GM19239 (cell line): ENCODE data around the gene CMA1.
"Not testable (repeated sequence)": the region's sequence is repeated elsewhere in the genome, so short reads cannot be mapped to it uniquely, and the experiment has no call there.

Experiments
- DNase-seq: peaks from one replicate; pipeline ENCODE4 v3.0.0; 2011; ENCODE audit warnings: low spot score; ENCODE audit not compliant: insufficient read length
- FAIRE-seq: peaks from 2 replicates; lab custom pipeline; 2011; peaks lifted over from hg19 to GRCh38; lab: Jason Lieb, UNC

The CMA1 gene, protein sequence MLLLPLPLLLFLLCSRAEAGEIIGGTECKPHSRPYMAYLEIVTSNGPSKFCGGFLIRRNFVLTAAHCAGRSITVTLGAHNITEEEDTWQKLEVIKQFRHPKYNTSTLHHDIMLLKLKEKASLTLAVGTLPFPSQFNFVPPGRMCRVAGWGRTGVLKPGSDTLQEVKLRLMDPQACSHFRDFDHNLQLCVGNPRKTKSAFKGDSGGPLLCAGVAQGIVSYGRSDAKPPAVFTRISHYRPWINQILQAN

DNA sequence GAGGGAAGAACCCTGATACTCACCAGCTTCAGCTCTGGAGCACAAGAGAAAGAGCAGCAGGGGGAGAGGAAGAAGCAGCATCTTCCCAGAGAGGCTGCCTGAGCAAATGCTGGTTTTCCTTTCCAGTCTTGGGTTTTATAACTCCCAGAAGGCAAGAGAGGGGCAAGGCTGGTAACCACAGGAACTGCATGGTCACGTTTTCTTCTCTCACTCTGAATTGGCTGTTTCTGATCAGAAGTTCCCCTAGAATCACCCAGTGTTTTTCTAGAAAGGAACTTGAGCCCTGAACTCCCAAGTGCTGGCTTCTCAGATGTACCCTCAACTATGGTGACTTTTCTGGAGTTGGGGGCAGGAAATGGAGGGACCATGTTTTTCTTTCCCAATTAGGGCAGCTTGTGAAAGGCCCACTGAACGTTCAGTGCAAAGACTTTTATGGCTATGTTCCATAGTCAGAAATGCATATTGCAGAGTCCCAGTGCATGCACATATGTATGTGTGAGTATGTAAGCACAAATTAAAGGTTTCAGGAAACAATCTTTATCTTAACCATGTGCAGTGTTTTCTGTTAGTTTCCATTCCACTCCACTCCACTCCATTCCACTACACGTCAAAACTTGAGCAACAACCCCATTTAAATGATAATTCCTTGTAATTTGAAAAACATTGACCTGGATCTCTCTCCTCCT is at the start of gene CMA1:
CMA1 (minus strand) TSS at position 111 of the 686 bp plus-strand sequence; CDS start at position 81, 30 bp downstream.
- no peak for FAIRE-seq
- DNase-seq: no peak

DNA sequence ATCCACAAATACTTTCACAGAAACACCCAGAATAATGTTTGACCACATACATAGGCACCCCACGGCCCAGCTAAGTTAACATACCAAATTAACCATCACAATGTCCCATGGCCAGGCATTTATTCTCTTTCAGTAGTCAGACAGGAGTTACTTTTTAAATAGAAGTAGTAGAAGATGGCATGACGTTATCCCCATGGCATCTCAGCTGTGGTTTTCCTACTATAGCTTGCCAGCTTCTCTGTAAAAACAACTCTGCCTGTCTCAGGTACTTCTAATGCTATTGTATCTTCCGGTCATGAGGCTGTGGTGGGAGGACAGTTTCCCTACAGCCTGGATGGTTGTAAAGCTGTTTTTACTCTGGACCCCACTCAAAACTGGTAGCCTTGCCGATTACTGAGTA is 48.7 kb upstream of the CMA1 start:
- DNase-seq (no peak), FAIRE-seq (no peak)

DNA sequence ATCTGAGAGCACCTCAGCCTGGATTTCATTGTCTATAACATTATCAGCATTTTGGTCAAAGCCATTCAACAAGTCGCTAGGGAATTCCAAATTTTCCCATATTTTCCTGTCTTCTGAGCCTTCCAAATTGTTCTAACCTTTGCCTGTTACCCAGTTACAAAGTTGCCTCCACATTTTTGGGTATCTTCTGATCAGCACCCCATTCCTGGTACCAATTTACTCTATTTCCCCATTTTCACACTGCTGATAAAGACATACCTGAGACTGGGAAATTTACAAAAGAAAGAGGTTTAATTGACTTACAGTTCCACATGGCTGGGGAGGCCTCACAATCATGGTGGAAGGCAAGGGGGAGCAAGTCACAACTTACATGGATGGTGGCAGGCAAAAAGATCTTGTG is 41.0 kb upstream of the CMA1 start:
- FAIRE-seq, DNase-seq: not testable (repeated sequence)

- DNase-seq: no peak
- FAIRE-seq: no peak
Measured at GRCh38 chr14:24542346-24542936, 34.4 kb upstream of the CMA1 start.

- DNase-seq (no peak), FAIRE-seq (no peak)
Measured at GRCh38 chr14:24535737-24536136, 27.7 kb upstream of the CMA1 start.

DNA sequence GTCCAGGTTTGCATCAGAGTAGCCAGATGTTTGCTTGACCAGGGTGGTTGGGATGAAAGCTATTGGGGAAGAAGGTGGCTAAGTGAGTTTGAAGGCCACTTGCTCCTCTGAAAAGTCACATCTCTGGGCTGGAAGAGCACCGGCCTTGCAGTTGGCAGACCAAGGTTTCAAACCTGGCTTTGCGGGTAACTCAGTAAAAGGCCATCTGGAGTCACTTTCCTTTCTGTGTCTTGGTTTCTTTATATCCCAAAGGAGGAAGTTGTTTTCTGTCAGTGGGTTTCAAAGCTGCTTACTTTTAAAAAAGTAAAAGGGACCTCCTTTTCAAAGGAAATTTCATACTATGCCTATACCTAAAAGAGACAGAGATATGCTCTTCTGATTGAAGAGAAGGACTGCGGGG is 26.2 kb upstream of the CMA1 start:
- FAIRE-seq: no peak
- no peak for DNase-seq

DNA sequence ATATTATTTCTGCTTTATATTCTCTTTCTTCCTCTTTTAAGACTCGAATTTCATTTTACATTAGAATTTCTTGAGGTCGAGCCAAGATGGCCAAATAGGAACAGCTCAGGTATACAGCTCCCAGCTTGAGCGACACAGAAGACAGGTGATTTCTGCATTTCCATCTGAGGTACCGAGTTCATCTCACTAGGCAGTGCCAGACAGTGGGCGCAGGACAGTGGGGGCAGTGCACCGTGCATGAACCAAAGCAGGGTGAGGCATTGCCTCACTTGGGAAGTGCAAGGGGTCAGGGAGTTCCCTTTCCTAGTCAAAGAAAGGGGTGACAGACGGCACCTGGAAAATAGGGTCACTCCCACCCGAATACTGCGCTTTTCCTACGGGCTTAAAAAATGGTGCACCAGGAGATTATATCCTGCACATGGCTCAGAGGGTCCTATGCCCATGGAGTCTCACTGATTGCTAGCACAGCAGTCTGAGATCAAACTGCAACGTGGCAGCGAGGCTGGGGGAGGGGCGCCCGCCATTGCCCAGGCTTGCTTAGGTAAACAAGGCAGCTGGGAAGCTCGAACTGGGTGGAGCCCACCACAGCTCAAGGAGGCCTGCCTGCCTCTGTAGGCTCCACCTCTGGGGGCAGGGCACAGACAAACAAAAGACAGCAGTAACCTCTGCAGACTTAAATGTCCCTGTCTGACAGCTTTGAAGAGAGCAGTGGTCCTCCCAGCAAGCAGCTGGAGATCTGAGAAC is 18.0 kb upstream of the CMA1 start:
- DNase-seq, FAIRE-seq: not testable (repeated sequence)

DNA sequence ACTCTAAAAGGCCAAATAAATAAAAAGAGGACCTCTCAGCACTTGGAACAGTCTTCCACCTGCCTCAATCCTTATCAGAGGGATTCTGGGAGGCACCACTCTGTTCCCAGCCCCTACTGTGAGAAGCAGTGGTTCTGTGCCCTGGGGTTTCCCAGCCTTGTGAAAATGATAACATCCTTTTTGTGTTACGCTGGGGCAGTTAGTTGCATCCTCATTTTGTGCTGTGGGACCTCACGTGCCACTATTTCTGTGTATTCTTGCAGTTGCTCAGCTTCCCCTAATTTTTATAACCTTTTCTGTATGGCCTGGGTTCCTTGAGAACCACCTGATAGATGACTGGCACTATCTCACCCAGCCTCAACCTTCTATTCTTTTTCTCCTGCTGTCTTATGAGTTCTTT is 10.8 kb upstream of the CMA1 start:
- DNase-seq: no peak
- no peak for FAIRE-seq

- FAIRE-seq: no peak
- no peak for DNase-seq
Measured at GRCh38 chr14:24514209-24514608, 6.1 kb upstream of the CMA1 start.

GRCh38 chr14:24513009-24513408 is 4.9 kb upstream of the CMA1 start:
- DNase-seq: no peak
- no peak for FAIRE-seq

DNA sequence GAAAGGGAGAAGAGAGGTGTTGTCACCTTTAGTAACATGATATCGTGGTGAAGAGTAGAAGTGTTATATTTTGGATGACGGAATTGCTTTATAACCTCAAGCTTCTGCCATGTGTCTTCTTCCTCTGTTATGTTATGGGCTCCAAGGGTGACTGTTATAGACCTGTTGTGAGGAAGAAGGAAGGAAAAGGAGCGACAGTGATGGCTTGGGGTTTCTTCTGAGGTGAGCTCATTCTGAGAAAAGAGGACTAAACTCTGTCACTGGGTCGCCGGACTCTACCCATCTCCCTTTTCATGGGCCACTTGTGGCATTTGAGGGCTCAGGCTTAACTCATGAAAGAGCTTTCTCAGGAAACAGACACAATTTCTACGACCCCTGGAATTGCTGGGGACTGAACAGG is 1.6 kb downstream of the CMA1 start:
- FAIRE-seq (no peak), DNase-seq (no peak)

DNA sequence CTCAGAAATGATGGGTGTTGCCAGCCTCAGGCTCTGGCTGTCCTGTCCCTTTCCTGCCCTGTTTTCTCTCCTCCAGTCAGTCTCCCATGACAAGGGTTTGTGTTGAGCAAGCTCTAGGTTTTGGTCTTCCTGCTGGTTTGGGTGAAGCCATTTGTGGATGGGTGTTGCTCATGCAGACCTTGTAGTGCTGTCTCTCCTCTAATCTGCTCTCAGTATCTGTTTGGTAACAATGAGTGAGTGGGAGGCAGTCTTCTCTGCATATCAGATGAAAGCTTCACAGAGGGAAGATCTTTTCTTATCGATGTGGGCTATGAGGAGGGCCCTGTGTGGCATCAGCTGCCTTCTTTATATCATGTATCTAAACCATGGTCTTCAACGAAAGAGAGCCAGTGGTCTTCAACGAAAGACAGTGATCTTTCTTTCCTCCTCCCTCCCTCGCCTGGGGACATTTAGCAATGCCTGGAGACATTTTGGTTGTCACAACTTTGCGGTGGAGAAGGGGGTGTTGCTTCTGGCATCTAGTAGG is 3.6 kb downstream of the CMA1 start:
- FAIRE-seq (no peak), DNase-seq (no peak)

GRCh38 chr14:24491586-24492408 is 16.3 kb downstream of the CMA1 start:
- FAIRE-seq, DNase-seq: not testable (repeated sequence)

DNA sequence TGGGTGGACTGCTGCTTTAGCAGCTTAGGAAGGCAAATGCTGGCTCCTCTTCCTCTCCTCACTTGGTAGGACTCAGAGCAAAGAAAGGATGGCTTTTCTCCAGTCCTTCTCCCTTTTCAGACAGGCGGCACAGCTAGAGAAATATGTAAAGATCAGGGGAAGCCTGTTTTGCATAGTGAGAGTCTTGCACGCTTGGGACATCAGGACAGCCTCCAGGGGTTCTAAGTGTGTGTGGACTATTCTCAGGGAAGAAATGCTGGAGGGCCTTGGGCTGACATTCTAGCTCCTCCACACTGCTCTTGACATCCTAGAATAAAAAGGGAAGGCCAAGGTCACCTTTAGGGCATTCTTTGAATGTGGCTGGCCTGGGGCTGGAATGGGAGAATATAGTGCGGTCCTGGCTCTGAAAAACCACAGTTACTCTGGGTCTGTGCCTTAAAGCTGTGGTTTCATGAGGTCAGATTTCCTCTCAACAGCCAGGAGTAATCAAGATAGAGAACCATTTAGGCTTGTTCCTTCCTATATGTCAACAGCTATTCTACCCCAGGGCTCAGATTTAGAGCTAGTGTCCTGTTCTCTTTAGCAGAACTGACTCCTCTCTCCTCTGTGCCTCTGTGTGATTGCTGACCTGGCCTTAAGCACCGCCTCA is 24.3 kb downstream of the CMA1 start:
- no peak for DNase-seq

GRCh38 chr14:24482699-24483303 is 25.3 kb downstream of the CMA1 start:
- not testable (repeated sequence) for FAIRE-seq

More for the DNA sequence above, 24.3 kb downstream of the CMA1 start:
- no peak for FAIRE-seq

DNA sequence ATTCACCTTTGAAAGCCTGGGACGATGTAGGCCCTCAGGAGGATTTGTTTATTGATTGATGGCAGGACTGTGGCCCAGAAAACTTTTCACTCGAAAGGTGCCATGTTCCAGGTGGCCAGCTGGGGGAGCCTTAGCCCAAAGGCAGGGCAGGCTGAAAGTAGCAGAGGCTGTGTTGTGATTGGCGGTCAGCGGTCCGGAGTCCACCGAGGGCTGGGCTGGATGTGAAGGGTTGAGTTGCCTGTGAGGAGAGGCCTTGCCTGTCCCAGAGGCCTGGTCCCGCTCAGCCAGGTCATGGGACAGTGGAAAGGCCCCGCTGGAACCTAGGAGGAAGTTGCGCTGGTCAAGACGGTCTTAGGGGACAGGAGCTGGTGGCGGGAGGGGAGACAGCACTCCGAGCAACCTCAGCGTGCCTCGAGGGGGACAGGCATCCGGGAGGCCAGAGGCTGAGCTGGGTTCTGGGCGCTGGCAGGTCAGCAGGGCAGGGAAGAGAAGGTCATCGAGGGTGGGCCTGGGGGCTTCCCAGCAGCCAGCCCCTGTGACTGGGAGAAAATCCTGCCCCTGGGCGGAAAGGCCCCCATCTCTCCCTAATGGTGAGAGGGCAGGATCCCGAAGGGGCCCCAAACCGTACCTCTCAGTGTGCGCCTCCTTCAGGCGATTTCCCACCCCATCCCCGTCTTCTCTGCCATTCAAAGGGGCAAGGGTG is 26.3 kb downstream of the CMA1 start:
- peak; percentile 58 for DNase-seq
- FAIRE-seq: no peak

More at GRCh38 chr14:24482699-24483303, 25.3 kb downstream of the CMA1 start:
- DNase-seq: not testable (repeated sequence)

- FAIRE-seq, DNase-seq: not testable (repeated sequence)
Measured at GRCh38 chr14:24479999-24480398, 28.1 kb downstream of the CMA1 start.

DNA sequence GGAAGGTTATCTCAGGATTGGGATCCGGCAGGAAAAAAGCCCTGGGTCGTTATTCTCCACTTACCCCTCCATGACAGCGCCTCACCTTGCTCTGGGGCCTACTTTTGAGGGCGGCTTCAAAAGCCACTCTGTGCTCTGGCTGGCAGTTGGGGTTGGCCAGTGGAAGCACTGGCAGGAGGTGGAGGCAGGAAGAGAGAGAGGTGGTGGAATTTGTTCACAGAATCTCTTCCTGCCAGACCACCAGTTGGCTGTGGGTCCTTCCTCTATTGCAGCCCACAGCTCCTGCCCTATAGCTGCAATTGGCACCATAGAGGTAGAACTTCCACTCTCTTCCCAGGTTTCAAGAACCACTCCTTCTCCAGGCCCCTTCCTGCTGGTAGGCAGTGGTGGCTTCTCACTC is 32.8 kb downstream of the CMA1 start:
- DNase-seq (no peak), FAIRE-seq (no peak)
